Colon (tissue), 2 donors: Measurements from ENCODE around the gene CTXND1.
"Not testable (repeated sequence)": the region's sequence is repeated elsewhere in the genome, so short reads cannot be mapped to it uniquely, and the experiment has no call there.

Experiments
- FAIRE-seq: peaks from 2 replicates; lab custom pipeline; 2012; peaks lifted over from hg19 to GRCh38; lab: Jason Lieb, UNC
- donor health status: control.
- donor health status: control.

Gene CTXND1

GRCh38 chr15:80159301-80159700 is 92.7 kb downstream of the CTXND1 start:
- no peak for FAIRE-seq

DNA sequence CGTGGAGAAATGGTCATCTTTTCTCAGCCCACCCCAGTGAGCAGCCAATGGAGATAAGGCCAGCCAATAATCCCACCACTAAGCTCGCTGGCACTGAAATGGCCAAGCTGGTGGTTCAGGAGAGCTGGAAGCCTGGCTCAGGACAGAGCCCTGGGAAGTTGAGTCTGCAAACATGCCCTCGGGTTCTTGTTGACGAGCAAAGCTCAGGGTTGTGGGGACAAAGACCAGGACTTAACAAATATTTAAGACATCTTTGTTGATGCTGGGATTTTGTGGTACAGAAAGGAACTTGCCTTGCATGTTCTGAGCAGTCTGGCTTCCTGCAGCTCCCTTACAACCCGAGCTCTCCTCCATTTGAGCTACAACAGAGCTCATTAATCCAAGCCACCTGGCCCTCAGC is 94.8 kb downstream of the CTXND1 start:
- FAIRE-seq: no peak

- FAIRE-seq: no peak
Observed at GRCh38 chr15:80156176-80156720, 95.8 kb downstream of the CTXND1 start.

DNA sequence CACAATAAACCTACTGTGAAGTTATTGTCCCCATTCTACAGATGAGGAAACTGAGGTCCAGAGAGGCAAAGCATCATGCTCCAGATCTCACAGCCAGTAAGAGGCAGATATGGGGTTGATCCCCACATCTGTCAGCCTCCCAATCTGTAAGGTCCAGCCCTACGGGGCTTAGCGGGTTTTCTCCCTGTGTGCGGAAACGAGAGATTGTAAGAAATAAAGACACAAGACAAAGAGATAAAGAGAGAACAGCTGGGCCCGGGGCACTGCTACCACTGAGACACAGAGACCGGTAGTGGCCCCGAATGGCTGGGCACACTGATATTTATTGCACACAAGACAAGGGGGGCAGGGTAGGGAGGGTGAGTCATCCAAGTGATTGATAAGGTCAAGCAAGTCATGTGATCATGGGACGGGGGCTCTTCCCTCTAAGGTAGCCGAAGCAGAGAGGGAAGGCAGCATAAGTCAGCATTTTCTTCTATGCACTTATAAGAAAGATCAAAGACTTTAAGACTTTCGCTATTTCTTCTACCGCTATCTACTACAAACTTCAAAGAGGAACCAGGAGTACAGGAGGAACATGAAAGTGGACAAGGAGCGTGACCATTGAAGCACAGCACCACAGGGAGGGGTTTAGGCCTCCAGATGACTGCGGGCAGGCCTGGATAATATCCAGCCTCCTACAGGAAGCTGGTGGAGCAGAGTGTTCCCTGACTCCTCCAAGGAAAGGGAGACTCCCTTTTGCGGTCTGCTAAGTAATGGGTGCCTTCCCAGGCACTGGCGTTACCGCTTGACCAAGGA is 96.4 kb downstream of the CTXND1 start:
- not testable (repeated sequence) for FAIRE-seq

- FAIRE-seq: no peak
Observed at GRCh38 chr15:80155001-80155377, 97.0 kb downstream of the CTXND1 start.

- FAIRE-seq: no peak
Observed at GRCh38 chr15:80154336-80154735, 97.7 kb downstream of the CTXND1 start.

DNA sequence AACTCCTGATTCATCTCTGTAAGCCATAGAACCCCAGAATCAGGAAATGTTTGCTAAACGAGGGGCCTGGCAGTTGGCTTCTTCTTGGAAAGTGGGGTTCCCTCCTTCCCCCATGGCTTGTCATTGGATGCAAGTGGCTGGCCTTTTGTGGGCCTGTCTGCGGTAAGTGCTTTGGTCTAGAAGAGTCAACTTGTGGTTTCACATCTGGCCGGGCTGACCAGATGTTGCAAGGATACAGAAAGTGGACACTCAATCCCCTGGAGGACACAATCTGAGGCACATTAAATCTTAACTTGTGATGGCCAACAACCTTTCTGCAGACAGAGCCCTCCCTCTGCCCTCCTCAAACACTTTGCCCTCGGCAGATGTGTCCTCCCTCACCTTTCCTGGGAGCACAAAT is 98.1 kb downstream of the CTXND1 start:
- no peak for FAIRE-seq

DNA sequence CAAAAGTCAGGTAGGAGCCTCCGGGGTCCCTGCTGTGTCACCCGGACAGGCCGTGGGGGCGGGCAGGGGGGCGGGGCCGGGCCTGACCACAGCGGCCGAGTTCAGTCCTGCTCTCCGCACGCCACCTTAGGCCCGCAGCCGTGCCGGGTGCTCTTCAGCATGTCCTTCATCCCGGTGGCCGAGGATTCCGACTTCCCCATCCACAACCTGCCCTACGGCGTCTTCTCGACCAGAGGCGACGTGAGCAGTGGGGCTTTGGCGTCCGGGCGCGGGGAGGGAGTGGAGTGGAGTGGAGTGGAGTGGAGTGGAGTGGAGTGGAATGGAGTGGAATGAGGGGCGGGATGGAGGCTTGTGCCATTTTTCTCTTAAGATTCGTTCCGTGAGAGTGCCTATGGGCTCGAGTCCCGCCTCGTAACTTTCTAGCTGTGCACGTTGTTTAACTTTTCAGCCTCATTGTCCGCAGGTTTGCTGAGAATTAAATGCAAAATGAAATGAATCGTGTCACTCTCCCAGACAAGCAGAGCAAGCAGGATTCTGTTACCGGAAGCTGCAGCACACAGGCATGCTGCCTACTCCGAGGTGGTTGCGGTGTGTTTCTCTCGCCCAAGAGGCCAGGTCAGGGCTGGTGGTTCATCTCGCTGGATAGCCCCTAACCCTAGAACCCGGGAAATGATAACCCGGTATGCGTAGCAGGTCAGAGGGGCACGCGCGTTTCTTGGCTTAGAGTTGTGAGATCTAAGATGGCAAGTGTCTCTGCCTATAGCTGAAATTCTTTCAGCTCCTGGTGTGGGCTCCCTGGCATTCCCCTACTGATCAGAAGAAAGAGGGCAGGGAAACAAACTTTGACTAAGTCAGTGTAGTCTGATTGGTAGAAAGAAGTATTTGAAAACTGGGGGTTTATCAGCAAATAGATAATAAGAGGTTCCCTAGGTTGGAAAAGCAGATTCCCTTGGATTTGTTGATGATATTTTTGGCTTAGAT is 98.8 kb downstream of the CTXND1 start, which contains the start of gene FAH:
Gene FAH (plus strand): TSS at position 104 of the 981 bp plus-strand sequence. CDS start 56 bp downstream, at position 160.
- FAIRE-seq: no peak

- FAIRE-seq: no peak
Observed at GRCh38 chr15:80152180-80152895, 99.7 kb downstream of the CTXND1 start.

- no peak for FAIRE-seq
Observed at GRCh38 chr15:80151576-80151975, 100.4 kb downstream of the CTXND1 start.

GRCh38 chr15:80151148-80151547 is 100.9 kb downstream of the CTXND1 start:
- FAIRE-seq: no peak
